Measurements from ENCODE around the gene GPSM3. TPM values are rescaled to one million over a fixed set of nuclear protein-coding genes. Genes with fewer than 3 reads are reported as not detected.
A peak's percentile ranks its signal among the peaks of the same experiment; 100 is the strongest.

Gene GPSM3
- total and polyA plus RNA-seq, 2 of the 13 experiments (the other 11 are each of a cell fraction or from before 2014, with no cell fraction given): 0.18 to 6.2 TPM

- TF ChIP-seq, protein P1, sequence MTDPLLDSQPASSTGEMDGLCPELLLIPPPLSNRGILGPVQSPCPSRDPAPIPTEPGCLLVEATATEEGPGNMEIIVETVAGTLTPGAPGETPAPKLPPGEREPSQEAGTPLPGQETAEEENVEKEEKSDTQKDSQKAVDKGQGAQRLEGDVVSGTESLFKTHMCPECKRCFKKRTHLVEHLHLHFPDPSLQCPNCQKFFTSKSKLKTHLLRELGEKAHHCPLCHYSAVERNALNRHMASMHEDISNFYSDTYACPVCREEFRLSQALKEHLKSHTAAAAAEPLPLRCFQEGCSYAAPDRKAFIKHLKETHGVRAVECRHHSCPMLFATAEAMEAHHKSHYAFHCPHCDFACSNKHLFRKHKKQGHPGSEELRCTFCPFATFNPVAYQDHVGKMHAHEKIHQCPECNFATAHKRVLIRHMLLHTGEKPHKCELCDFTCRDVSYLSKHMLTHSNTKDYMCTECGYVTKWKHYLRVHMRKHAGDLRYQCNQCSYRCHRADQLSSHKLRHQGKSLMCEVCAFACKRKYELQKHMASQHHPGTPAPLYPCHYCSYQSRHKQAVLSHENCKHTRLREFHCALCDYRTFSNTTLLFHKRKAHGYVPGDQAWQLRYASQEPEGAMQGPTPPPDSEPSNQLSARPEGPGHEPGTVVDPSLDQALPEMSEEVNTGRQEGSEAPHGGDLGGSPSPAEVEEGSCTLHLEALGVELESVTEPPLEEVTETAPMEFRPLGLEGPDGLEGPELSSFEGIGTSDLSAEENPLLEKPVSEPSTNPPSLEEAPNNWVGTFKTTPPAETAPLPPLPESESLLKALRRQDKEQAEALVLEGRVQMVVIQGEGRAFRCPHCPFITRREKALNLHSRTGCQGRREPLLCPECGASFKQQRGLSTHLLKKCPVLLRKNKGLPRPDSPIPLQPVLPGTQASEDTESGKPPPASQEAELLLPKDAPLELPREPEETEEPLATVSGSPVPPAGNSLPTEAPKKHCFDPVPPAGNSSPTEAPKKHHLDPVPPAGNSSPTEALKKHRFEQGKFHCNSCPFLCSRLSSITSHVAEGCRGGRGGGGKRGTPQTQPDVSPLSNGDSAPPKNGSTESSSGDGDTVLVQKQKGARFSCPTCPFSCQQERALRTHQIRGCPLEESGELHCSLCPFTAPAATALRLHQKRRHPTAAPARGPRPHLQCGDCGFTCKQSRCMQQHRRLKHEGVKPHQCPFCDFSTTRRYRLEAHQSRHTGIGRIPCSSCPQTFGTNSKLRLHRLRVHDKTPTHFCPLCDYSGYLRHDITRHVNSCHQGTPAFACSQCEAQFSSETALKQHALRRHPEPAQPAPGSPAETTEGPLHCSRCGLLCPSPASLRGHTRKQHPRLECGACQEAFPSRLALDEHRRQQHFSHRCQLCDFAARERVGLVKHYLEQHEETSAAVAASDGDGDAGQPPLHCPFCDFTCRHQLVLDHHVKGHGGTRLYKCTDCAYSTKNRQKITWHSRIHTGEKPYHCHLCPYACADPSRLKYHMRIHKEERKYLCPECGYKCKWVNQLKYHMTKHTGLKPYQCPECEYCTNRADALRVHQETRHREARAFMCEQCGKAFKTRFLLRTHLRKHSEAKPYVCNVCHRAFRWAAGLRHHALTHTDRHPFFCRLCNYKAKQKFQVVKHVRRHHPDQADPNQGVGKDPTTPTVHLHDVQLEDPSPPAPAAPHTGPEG (CRISPR knock-in tag; IDR thresholded peaks at IDR 0.05): peak; percentile 90
- no peak for TF ChIP-seq HDAC6 (IDR thresholded peaks at IDR 0.05; ENCODE audit: low read depth, low read length)
- peak; percentile 72 for TF ChIP-seq ZBTB7B (CRISPR knock-in tag; IDR thresholded peaks at IDR 0.05)
- TF ChIP-seq SRY (CRISPR knock-in tag; IDR thresholded peaks at IDR 0.05): no peak
- no peak; the same call in 1 of the 2 replicates for TF ChIP-seq TMF1 (CRISPR knock-in tag; IDR thresholded peaks at IDR 0.05; ENCODE audit: low read depth)
- peak; percentile 79 for TF ChIP-seq HDAC2 (CRISPR knock-in tag; IDR thresholded peaks at IDR 0.05)
- TF ChIP-seq ZNF224 (CRISPR knock-in tag; IDR thresholded peaks at IDR 0.05): peak; percentile 27
- no peak for TF ChIP-seq ZMAT5 (CRISPR knock-in tag; IDR thresholded peaks at IDR 0.05; ENCODE audit: borderline replicate concordance, low read depth)
- peak; percentile 83 for TF ChIP-seq ASH2L (IDR thresholded peaks at IDR 0.05; ENCODE audit: insufficient read length, low read depth, low read length)
- TF ChIP-seq STAT5B (CRISPR knock-in tag; IDR thresholded peaks at IDR 0.05): no peak
- peak; percentile 69; the same call in 1 of the 2 replicates for TF ChIP-seq DRAP1 (CRISPR knock-in tag; IDR thresholded peaks at IDR 0.05)
- TF ChIP-seq, protein P2, sequence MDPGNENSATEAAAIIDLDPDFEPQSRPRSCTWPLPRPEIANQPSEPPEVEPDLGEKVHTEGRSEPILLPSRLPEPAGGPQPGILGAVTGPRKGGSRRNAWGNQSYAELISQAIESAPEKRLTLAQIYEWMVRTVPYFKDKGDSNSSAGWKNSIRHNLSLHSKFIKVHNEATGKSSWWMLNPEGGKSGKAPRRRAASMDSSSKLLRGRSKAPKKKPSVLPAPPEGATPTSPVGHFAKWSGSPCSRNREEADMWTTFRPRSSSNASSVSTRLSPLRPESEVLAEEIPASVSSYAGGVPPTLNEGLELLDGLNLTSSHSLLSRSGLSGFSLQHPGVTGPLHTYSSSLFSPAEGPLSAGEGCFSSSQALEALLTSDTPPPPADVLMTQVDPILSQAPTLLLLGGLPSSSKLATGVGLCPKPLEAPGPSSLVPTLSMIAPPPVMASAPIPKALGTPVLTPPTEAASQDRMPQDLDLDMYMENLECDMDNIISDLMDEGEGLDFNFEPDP (CRISPR knock-in tag; conservative IDR thresholded peaks at IDR 0.05): 0 out of 2 replicates have a peak, but pooled peaks have one; percentile 60
- TF ChIP-seq, protein P3, sequence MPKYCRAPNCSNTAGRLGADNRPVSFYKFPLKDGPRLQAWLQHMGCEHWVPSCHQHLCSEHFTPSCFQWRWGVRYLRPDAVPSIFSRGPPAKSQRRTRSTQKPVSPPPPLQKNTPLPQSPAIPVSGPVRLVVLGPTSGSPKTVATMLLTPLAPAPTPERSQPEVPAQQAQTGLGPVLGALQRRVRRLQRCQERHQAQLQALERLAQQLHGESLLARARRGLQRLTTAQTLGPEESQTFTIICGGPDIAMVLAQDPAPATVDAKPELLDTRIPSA (CRISPR knock-in tag; IDR thresholded peaks at IDR 0.05; ENCODE audit: borderline replicate concordance): 0 out of 2 replicates have a peak, but pooled peaks have one; percentile 39
- peak; percentile 64; the same call in 1 of the 2 replicates for TF ChIP-seq ELF4 (CRISPR knock-in tag; IDR thresholded peaks at IDR 0.05; ENCODE audit: borderline replicate concordance)
- TF ChIP-seq SKI (IDR thresholded peaks at IDR 0.05; ENCODE audit: partially characterized antibody): peak; percentile 23
- peak; percentile 88 for TF ChIP-seq FOXA3 (CRISPR knock-in tag; IDR thresholded peaks at IDR 0.05)
- TF ChIP-seq NFKB2 (CRISPR knock-in tag; IDR thresholded peaks at IDR 0.05; ENCODE audit: borderline replicate concordance): peak; percentile 73; the same call in 1 of the 2 replicates
- TF ChIP-seq, protein P4, sequence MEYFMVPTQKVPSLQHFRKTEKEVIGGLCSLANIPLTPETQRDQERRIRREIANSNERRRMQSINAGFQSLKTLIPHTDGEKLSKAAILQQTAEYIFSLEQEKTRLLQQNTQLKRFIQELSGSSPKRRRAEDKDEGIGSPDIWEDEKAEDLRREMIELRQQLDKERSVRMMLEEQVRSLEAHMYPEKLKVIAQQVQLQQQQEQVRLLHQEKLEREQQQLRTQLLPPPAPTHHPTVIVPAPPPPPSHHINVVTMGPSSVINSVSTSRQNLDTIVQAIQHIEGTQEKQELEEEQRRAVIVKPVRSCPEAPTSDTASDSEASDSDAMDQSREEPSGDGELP (IDR thresholded peaks at IDR 0.05; ENCODE audit: borderline replicate concordance, low read depth): peak; percentile 68; the same call in 1 of the 2 replicates
These were observed 38.6 kb downstream of the GPSM3 start, which contains the start of gene PPT2 (continued) for GRCh38 chr6:32153564-32154513.
